Hepatocyte (in vitro differentiated cells): ENCODE results near the gene GRK5. TPM values are rescaled to one million over a fixed set of nuclear protein-coding genes. Genes with fewer than 3 reads are reported as not detected.

ENCODE experiments used
- DNase-seq: peaks from one replicate; pipeline ENCODE4 v3.0.0-alpha.2; 2016; ENCODE audit warnings: low spot score
- H2AFZ ChIP-seq: fragments of 200-600 bp; sonication (generic); 2 replicates; pipeline ENCODE4 v1.6.0; 2016; ENCODE audit warnings: antibody characterized with exemption, mild to moderate bottlenecking
- H3K27ac ChIP-seq: fragments of 200-600 bp; sonication (generic); 2 replicates; pipeline ENCODE4 v1.5.1; 2016; ENCODE audit warnings: mild to moderate bottlenecking
- H3K27me3 ChIP-seq: fragments of 200-600 bp; sonication (generic); 2 replicates; pipeline ENCODE4 v1.6.1; 2016
- H3K36me3 ChIP-seq: fragments of 200-600 bp; sonication (generic); replicated peaks from 2 replicates; pipeline ENCODE4 v1.5.1; 2016; ENCODE audit warnings: low read depth; ENCODE audit not compliant: insufficient read depth
- H3K4me1 ChIP-seq: fragments of 200-600 bp; sonication (generic); 2 replicates; pipeline ENCODE4 v1.5.1; 2016; ENCODE audit warnings: mild to moderate bottlenecking, moderate library complexity; ENCODE audit not compliant: insufficient read depth
- H3K4me2 ChIP-seq: fragments of 200-600 bp; sonication (generic); 2 replicates; pipeline ENCODE4 v1.6.0; 2016
- H3K4me3 ChIP-seq: fragments of 200-600 bp; sonication (generic); 2 replicates; pipeline ENCODE4 v1.5.1; 2016; ENCODE audit warnings: mild to moderate bottlenecking
- H3K79me2 ChIP-seq: fragments of 200-600 bp; sonication (generic); 2 replicates; pipeline ENCODE4 v1.6.0; 2017; ENCODE audit warnings: mild to moderate bottlenecking
- H3K9me2 ChIP-seq: fragments of 200-600 bp; sonication (generic); replicated peaks from 2 replicates; pipeline ENCODE4 v1.6.0; 2017; ENCODE audit warnings: mild to moderate bottlenecking; ENCODE audit not compliant: insufficient read depth
- H3K9me3 ChIP-seq: fragments of 200-600 bp; sonication (generic); 2 replicates; pipeline ENCODE4 v1.5.1; 2016; ENCODE audit warnings: low read depth, mild to moderate bottlenecking
- H4K20me1 ChIP-seq: fragments of 200-600 bp; sonication (generic); 2 replicates; pipeline ENCODE4 v1.6.0; 2016; ENCODE audit warnings: mild to moderate bottlenecking; ENCODE audit not compliant: insufficient read depth, poor library complexity, severe bottlenecking
- CTCF ChIP-seq: fragments of 200-600 bp; sonication (generic); IDR thresholded peaks from 2 replicates; pipeline ENCODE4 v1.5.1; 2016; ENCODE audit warnings: antibody characterized with exemption, mild to moderate bottlenecking; ENCODE audit not compliant: poor library complexity
- EZH2 ChIP-seq: fragments of 200-600 bp; sonication (generic); IDR thresholded peaks from 2 replicates; pipeline ENCODE4 v1.6.1; 2016; ENCODE audit warnings: antibody characterized with exemption, mild to moderate bottlenecking, borderline replicate concordance
- EZH2phosphoT487 ChIP-seq: fragments of 200-600 bp; sonication (generic); IDR thresholded peaks from one replicate; pipeline ENCODE4 v1.6.1; 2018; ENCODE audit warnings: antibody characterized with exemption, mild to moderate bottlenecking, low read depth, moderate library complexity; ENCODE audit not compliant: unreplicated experiment, severe bottlenecking
- WGBS: methylation state at CpG from one replicate; pipeline ENCODE4 v1.1.6; 2016; ENCODE audit warnings: low lambda C conversion rate; ENCODE audit errors: missing lambda C conversion rate; 5-methylcytosine and 5-hydroxymethylcytosine counted together
- polyA plus RNA-seq: library from polyadenylated mRNA; unstranded; fragments of >200 nt; fragmentation: Nextera tagmentation; extraction: Ambion mirVana; gene quantifications from 2 replicates; pipeline ENCODE4 v1.2.1, GENCODE V29; 2016
- total RNA-seq: library from RNA; depleted of rRNA; stranded (reverse); fragments of >200 nt; gene quantifications from 2 replicates; pipeline ENCODE4 v1.2.3, GENCODE V29; 2014

Gene GRK5
- total and polyA plus RNA-seq, 2 experiments from 2014 or later: 7.6 to 19.9 TPM

GRCh38 chr10:119375574-119376272, 168.4 kb downstream of the GRK5 start:
- Histone ChIP-seq H3K4me3 (no peak overlapping the region), H3K27me3 (no peaks in the 10 kb centered on the region), H4K20me1 (no peaks in the 10 kb centered on the region), H3K9me3 (no peaks in the 10 kb centered on the region), H2AFZ (no peak overlapping the region), H3K36me3 (no peaks in the 10 kb centered on the region), H3K27ac (no peak overlapping the region), H3K79me2 (peaks cover 13% of the 10 kb centered on the region), H3K9me2 (no peaks in the 10 kb centered on the region), H3K4me2 (no peak overlapping the region), H3K4me1 (no peaks in the 10 kb centered on the region)
- peak; percentile 28 for DNase-seq
- TF ChIP-seq EZH2phosphoT487: no peak
- 69% methylated on average over 7 of the region's 7 CpGs for WGBS

- no peaks in the 10 kb centered on the region for H3K27me3 ChIP-seq
- no peaks in the 10 kb centered on the region for H3K36me3 ChIP-seq
- H3K4me3 ChIP-seq: no peak overlapping the region
- peaks cover 11% of the 10 kb centered on the region for H3K79me2 ChIP-seq
- no peaks in the 10 kb centered on the region for H3K9me2 ChIP-seq
- no peak overlapping the region for H3K27ac ChIP-seq
- DNase-seq: no peak
- H3K4me2 ChIP-seq: no peak overlapping the region
- no peak overlapping the region for H2AFZ ChIP-seq
- H3K9me3 ChIP-seq: no peaks in the 10 kb centered on the region
- 63% methylated on average over 4 of the region's 4 CpGs for WGBS
- H3K4me1 ChIP-seq: no peaks in the 10 kb centered on the region
- TF ChIP-seq EZH2 (no peak), CTCF (no peak), EZH2phosphoT487 (no peak)
- H4K20me1 ChIP-seq: no peaks in the 10 kb centered on the region
Measured at GRCh38 chr10:119377451-119377957, 170.1 kb downstream of the GRK5 start.

- H3K4me1 ChIP-seq: no peaks in the 10 kb centered on the region
- H2AFZ ChIP-seq: no peak overlapping the region
- 90% methylated on average over 28 of the region's 29 CpGs for WGBS
- no peak overlapping the region for H3K4me2 ChIP-seq
- no peak for TF ChIP-seq EZH2
- no peaks in the 10 kb centered on the region for H4K20me1 ChIP-seq
- H3K27me3 ChIP-seq: no peaks in the 10 kb centered on the region
- H3K9me3 ChIP-seq: no peaks in the 10 kb centered on the region
- no peaks in the 10 kb centered on the region for H3K9me2 ChIP-seq
- peaks cover 5% of the 10 kb centered on the region for H3K79me2 ChIP-seq
- H3K36me3 ChIP-seq: no peaks in the 10 kb centered on the region
- no peak overlapping the region for H3K27ac ChIP-seq
- no peak for DNase-seq
- H3K4me3 ChIP-seq: no peak overlapping the region
Measured at GRCh38 chr10:119377958-119378736, 170.8 kb downstream of the GRK5 start.

GRCh38 chr10:119378737-119379067, 171.3 kb downstream of the GRK5 start:
- H3K27ac ChIP-seq: no peak overlapping the region
- 95% methylated on average over 8 of the region's 8 CpGs for WGBS
- DNase-seq: no peak

More at GRCh38 chr10:119378737-119379067, 171.3 kb downstream of the GRK5 start:
- Histone ChIP-seq H4K20me1 (no peaks in the 10 kb centered on the region), H3K4me2 (no peak overlapping the region), H3K4me3 (no peak overlapping the region), H3K9me2 (no peaks in the 10 kb centered on the region), H3K4me1 (no peaks in the 10 kb centered on the region), H3K9me3 (no peaks in the 10 kb centered on the region), H2AFZ (no peak overlapping the region), H3K36me3 (no peaks in the 10 kb centered on the region), H3K79me2 (peaks cover 5% of the 10 kb centered on the region), H3K27me3 (no peaks in the 10 kb centered on the region)
- no peak for TF ChIP-seq CTCF
- no peak for TF ChIP-seq EZH2
- no peak for TF ChIP-seq EZH2phosphoT487
